Left lobe of liver (tissue), 2 donors: Measurements from ENCODE around the gene LRRC28. TPM values are rescaled to one million over a fixed set of nuclear protein-coding genes. Genes with fewer than 3 reads are reported as not detected.

Experiments used
- ATAC-seq: fragments of 200-7000 bp; cut with Tn5 transposase; one replicate; pipeline ENCODE4 v1.9.1; 2020; ENCODE audit warnings: mild to moderate bottlenecking, moderate library complexity
- DNase-seq: peaks from one replicate; pipeline ENCODE4 v3.0.0-alpha.2; 2020; ENCODE audit warnings: low spot score
- total RNA-seq: library from RNA; stranded (reverse); gene quantifications from one replicate; pipeline ENCODE4 v1.2.1, GENCODE V29; 2021
- donor health status: DM: no; HTN: no; CAD: no; lungs with moderate emphysema.
- donor health status: DM: no; HTN: yes; CAD: no.

The LRRC28 gene
- total RNA-seq, 1 donor from 2014 or later: 26.9 TPM

- no peak for DNase-seq
- no peak for ATAC-seq
Observed at GRCh38 chr15:99335508-99335907, 84.2 kb downstream of the LRRC28 start.

- DNase-seq: no peak
- ATAC-seq: no peak
Observed at GRCh38 chr15:99336794-99337193, 85.5 kb downstream of the LRRC28 start.

- ATAC-seq: peak; percentile 52
- no peak for DNase-seq
Observed at GRCh38 chr15:99340347-99340746, 89.1 kb downstream of the LRRC28 start.

- no peak for ATAC-seq
- DNase-seq: no peak
Observed at GRCh38 chr15:99341786-99342185, 90.5 kb downstream of the LRRC28 start.

GRCh38 chr15:99343208-99343607 is 91.9 kb downstream of the LRRC28 start:
- ATAC-seq: no peak
- DNase-seq: no peak

- DNase-seq (no peak), ATAC-seq (no peak)
Observed at GRCh38 chr15:99343881-99344551, 92.7 kb downstream of the LRRC28 start.

- no peak for DNase-seq
- ATAC-seq: no peak
Observed at GRCh38 chr15:99344639-99345038, 93.4 kb downstream of the LRRC28 start.

GRCh38 chr15:99345242-99345641 is 94.0 kb downstream of the LRRC28 start:
- no peak for DNase-seq
- ATAC-seq: no peak

- no peak for DNase-seq
Observed at GRCh38 chr15:99345832-99346462, 94.7 kb downstream of the LRRC28 start.

GRCh38 chr15:99347574-99347973 is 96.3 kb downstream of the LRRC28 start:
- no peak for DNase-seq
- ATAC-seq: no peak

More at GRCh38 chr15:99345832-99346462, 94.7 kb downstream of the LRRC28 start:
- no peak for ATAC-seq

- no peak for DNase-seq
- no peak for ATAC-seq
Observed at GRCh38 chr15:99348412-99348811, 97.1 kb downstream of the LRRC28 start.

- DNase-seq (no peak), ATAC-seq (no peak)
Observed at GRCh38 chr15:99350408-99350807, 99.1 kb downstream of the LRRC28 start.

- no peak for DNase-seq
- ATAC-seq: no peak
Observed at GRCh38 chr15:99359769-99360168, 108.5 kb downstream of the LRRC28 start.

GRCh38 chr15:99361545-99362185 is 110.4 kb downstream of the LRRC28 start:
- ATAC-seq (peak; percentile 62), DNase-seq (no peak)

GRCh38 chr15:99365242-99365641 is 114.0 kb downstream of the LRRC28 start:
- no peak for ATAC-seq
- DNase-seq: no peak

- ATAC-seq (no peak), DNase-seq (no peak)
Observed at GRCh38 chr15:99366013-99366412, 114.7 kb downstream of the LRRC28 start.

GRCh38 chr15:99368743-99369142 is 117.5 kb downstream of the LRRC28 start:
- no peak for ATAC-seq
- DNase-seq: no peak

- no peak for DNase-seq
- ATAC-seq: no peak
Observed at GRCh38 chr15:99369196-99369595, 117.9 kb downstream of the LRRC28 start.

- ATAC-seq: no peak
- DNase-seq: no peak
Observed at GRCh38 chr15:99371180-99372103, 120.2 kb downstream of the LRRC28 start.

- DNase-seq (no peak), ATAC-seq (peak; percentile 18)
Observed at GRCh38 chr15:99385005-99385669, 133.9 kb downstream of the LRRC28 start.

- ATAC-seq (peak; percentile 98), DNase-seq (peak; percentile 84)
Observed at GRCh38 chr15:99385865-99386264, 134.6 kb downstream of the LRRC28 start.
